OCI-LY3 (cell line): ENCODE data around the gene PRKCE.

Experiments
- EZH2phosphoT487 ChIP-seq: fragments of 200-600 bp; shearing (Covaris generic); IDR thresholded peaks from 2 replicates; pipeline ENCODE4 v1.6.1; 2018; ENCODE audit warnings: antibody characterized with exemption, mixed run types, low read depth
- TF ChIP-seq, protein P1 (sequence below): fragments of 200-600, 300-600 bp; sonication (generic); IDR thresholded peaks from 2 replicates; pipeline ENCODE4 v1.5.1; 2014; ENCODE audit warnings: antibody characterized with exemption, low read length, low read depth

DNA sequence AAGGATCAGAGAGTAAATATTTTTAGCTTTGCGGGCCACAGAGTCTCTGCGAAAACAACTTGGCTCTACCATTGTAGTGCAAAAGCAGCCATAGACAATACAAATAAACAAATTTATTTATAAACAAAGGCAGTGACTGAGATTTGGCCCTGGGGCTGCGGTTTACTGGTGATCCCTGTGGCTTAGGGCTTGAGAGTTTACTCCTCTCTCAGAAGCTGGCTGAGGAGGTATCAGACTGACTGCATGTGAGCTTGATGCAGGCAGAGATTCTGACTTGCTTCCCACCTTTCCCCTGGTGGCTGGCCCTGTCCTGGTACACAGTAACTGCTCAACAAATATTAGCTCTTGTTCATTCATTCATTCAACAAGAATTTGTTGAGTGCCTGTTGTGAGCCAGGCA, 81.5 kb downstream of the PRKCE start:
- TF ChIP-seq, protein P1, sequence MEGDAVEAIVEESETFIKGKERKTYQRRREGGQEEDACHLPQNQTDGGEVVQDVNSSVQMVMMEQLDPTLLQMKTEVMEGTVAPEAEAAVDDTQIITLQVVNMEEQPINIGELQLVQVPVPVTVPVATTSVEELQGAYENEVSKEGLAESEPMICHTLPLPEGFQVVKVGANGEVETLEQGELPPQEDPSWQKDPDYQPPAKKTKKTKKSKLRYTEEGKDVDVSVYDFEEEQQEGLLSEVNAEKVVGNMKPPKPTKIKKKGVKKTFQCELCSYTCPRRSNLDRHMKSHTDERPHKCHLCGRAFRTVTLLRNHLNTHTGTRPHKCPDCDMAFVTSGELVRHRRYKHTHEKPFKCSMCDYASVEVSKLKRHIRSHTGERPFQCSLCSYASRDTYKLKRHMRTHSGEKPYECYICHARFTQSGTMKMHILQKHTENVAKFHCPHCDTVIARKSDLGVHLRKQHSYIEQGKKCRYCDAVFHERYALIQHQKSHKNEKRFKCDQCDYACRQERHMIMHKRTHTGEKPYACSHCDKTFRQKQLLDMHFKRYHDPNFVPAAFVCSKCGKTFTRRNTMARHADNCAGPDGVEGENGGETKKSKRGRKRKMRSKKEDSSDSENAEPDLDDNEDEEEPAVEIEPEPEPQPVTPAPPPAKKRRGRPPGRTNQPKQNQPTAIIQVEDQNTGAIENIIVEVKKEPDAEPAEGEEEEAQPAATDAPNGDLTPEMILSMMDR: no peak
- TF ChIP-seq EZH2phosphoT487: no peak
